ENCODE measurements around the gene PLA2G4D.

DNA sequence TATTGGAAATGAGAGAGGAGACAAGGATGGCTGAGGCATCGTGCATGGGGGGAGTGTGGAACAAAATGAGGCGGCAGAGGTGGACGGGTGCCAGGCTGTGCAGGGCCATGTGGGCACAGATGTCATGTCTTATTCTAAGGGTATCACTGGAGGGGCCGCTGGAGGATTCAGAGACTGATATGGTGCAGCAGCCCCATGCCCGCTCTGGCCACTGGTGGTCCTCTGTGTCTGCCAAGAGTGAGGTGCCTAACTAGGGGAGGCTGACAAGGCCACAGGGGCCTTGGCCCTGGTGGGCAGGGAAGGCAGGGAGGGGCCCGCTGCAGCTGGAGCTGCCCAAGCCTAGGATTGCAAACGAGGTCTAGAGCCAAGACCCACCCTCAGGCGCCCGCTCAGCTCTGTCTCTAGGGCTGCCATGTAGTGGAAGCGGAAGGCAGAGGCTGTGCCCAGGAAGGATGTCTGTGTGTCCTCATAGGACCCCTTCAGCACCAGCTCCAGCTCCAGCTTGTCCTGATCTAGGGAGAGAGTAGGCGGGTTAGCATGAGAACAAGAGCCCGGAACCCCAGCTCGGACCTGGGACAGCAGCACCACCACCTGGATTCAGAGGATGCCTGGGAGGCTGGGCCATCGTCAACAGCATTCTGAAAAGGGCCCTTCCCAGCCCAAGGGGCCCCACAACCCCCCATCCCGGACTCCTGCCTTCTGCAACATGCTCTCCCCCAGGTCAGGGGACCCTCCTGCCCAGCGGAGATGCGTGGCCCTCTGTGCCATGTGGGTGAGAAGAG, 11.3 kb downstream of the PLA2G4D start:
- TF ChIP-seq, protein P1, sequence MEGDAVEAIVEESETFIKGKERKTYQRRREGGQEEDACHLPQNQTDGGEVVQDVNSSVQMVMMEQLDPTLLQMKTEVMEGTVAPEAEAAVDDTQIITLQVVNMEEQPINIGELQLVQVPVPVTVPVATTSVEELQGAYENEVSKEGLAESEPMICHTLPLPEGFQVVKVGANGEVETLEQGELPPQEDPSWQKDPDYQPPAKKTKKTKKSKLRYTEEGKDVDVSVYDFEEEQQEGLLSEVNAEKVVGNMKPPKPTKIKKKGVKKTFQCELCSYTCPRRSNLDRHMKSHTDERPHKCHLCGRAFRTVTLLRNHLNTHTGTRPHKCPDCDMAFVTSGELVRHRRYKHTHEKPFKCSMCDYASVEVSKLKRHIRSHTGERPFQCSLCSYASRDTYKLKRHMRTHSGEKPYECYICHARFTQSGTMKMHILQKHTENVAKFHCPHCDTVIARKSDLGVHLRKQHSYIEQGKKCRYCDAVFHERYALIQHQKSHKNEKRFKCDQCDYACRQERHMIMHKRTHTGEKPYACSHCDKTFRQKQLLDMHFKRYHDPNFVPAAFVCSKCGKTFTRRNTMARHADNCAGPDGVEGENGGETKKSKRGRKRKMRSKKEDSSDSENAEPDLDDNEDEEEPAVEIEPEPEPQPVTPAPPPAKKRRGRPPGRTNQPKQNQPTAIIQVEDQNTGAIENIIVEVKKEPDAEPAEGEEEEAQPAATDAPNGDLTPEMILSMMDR (IDR thresholded peaks at IDR 0.05), result no peak
- TF ChIP-seq POLR2A (IDR thresholded peaks at IDR 0.05), result no peak
